T-helper 1 cell treated with Interleukin-12 subunit alpha and Interleukin-12 subunit beta and Interleukin-4 antibody, amounts not matched to agents 30 μg/mL and 1 μg/mL, for 36 hours (primary cell): Measurements from ENCODE around the gene ADGRL3.

Experiments
- H3K27ac Mint-ChIP-seq: one replicate; pipeline ENCODE4 v1.8.0; 2021; ENCODE audit warnings: mild to moderate bottlenecking, mixed read lengths
- H3K27me3 Mint-ChIP-seq: one replicate; pipeline ENCODE4 v1.8.0; 2021; ENCODE audit warnings: low read depth, mixed read lengths
- H3K36me3 Mint-ChIP-seq: one replicate; pipeline ENCODE4 v1.8.0; 2021; ENCODE audit warnings: low read depth, mixed read lengths
- H3K4me1 Mint-ChIP-seq: one replicate; pipeline ENCODE4 v1.8.0; 2021; ENCODE audit warnings: low read depth, mixed read lengths
- H3K4me3 Mint-ChIP-seq: one replicate; pipeline ENCODE4 v1.8.0; 2021; ENCODE audit warnings: mild to moderate bottlenecking, moderate library complexity, mixed read lengths
- H3K9me3 Mint-ChIP-seq: one replicate; pipeline ENCODE4 v1.8.0; 2021; ENCODE audit warnings: mixed read lengths

The ADGRL3 gene

DNA sequence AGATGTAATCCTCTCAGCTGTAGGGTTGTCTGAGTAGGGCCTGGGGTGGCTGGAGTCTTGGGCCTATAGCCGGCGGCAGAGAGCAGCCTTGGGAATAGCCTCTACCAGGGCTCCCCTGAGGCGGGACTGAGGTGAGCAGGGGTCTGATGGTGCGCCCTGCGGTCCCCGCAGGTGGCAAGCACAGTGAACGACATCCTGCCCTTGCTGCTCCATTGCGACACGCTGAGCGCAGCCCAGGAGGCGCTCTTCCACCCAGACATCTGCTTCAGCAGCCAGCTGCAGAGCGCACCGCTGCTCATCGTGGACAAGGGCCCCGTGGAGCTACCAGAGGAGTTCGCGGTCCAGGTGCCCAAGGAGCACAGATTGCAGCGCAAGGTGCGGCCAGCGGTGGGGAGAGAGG lies 317.0 kb downstream of the ADGRL3 start:
- Mint-ChIP-seq H3K9me3 (no peaks in the 10 kb centered on the region), H3K27me3 (no peaks in the 10 kb centered on the region), H3K27ac (no peak overlapping the region), H3K4me1 (no peaks in the 10 kb centered on the region), H3K36me3 (no peaks in the 10 kb centered on the region), H3K4me3 (no peak overlapping the region)

DNA sequence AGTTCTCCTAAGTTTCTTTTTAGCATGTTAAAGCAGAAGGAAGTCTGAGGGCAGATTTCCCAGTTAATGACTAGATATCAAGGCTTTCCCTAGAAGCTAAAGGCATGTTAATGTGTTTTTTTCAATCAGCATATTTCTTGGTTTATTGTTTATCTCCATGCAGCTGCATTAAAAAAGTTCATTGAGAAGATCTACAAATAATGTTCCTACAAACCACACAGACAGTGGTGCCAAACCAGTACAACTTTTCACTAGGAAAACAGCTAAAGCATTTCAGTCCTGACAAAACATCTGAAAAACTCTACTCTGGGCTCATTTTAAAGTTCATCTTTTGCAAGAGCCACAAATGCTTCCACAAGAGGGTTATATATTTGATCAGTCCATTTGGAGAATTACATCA lies 320.0 kb downstream of the ADGRL3 start:
- H3K27me3 Mint-ChIP-seq = no peaks in the 10 kb centered on the region
- no peak overlapping the region for H3K27ac Mint-ChIP-seq
- peaks cover 4% of the 10 kb centered on the region for H3K9me3 Mint-ChIP-seq
- no peak overlapping the region for H3K4me3 Mint-ChIP-seq
- H3K36me3 Mint-ChIP-seq = no peaks in the 10 kb centered on the region
- no peaks in the 10 kb centered on the region for H3K4me1 Mint-ChIP-seq

DNA sequence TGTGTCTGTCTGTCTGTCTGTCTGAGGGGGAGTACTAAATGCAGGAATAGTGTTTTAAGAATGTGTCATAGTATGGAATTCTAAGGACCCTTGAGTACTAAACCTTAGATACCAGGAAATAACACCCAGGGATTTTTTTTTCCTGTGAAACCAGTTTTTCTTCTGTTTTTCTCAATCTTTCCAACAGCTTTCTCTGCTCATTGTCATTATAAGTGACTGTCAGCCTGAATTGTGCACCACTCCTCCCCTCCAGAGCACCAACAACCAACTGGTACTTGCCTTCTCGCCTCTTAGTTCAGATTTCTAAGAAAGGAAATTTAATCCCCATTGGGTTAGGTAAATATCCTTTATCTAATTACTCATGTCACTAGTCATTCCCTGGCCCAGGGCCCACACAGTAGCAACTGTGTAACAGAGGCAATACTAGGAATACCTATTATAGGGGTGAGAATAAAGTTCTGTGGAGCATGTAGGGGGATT lies 320.6 kb downstream of the ADGRL3 start:
- Mint-ChIP-seq H3K4me1 (no peaks in the 10 kb centered on the region), H3K4me3 (no peak overlapping the region), H3K27me3 (no peaks in the 10 kb centered on the region), H3K36me3 (no peaks in the 10 kb centered on the region), H3K9me3 (peaks cover 9% of the 10 kb centered on the region), H3K27ac (no peak overlapping the region)

DNA sequence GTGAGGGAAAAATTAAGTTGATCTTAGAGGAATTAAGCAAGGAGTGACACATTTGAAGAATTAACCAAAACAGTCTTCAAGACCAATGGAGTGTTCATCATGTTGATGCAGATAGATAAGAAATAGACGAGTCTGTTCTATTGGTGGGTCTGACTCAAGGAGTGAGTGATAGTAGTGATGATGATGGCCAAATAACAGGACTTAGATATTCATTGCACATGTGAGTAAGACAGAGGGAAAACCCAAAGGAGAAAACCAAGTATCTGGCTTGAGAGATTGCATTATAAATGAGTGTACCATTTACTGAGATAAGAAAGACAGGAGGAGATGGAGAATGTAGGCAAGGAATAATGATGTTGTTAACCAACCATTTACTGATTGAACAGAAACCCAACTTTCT lies 321.3 kb downstream of the ADGRL3 start:
- Mint-ChIP-seq H3K9me3 (peaks cover 9% of the 10 kb centered on the region), H3K27ac (no peak overlapping the region), H3K36me3 (no peaks in the 10 kb centered on the region), H3K4me3 (no peak overlapping the region), H3K4me1 (no peaks in the 10 kb centered on the region), H3K27me3 (no peaks in the 10 kb centered on the region)

DNA sequence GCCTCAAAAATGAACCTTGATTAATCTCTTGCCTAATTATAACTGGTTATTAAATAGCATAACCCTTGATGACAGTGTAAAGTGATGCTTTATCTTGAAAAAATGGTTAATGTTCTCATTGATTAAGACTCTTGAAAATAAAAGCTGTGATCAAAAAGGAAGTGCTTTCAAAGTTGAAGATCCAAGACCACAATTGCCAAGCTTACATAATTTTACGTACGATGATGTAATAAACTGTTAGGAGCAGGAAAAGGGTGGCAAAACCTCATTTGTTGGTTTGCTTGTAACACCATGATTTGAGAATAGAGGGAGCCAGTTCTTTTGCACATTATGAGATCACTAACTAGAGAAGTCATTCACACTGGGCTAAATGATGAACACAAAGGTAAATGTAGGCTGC lies 322.2 kb downstream of the ADGRL3 start:
- no peaks in the 10 kb centered on the region for H3K4me1 Mint-ChIP-seq
- no peaks in the 10 kb centered on the region for H3K36me3 Mint-ChIP-seq
- H3K27ac Mint-ChIP-seq = no peak overlapping the region
- no peak overlapping the region for H3K4me3 Mint-ChIP-seq
- H3K9me3 Mint-ChIP-seq = peaks cover 9% of the 10 kb centered on the region
- no peaks in the 10 kb centered on the region for H3K27me3 Mint-ChIP-seq

DNA sequence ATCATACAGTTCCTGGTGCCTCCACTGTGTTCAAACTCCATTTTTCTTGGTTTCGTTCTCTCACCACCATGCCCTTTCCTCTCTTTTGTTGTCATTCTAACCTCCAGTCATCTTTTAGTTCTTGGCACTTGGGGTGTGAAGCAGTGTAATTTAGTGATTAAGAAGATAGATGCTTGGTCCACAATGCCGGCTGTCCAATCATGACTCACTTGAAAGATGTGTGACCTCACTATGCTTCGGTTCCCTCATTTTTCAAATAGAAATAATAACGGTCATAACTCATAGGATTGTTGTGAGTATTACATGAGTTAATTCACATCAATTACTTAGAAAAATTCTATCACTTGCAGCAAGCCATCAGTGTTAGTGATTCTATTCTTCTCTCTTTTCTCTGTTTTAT lies 327.8 kb downstream of the ADGRL3 start:
- no peaks in the 10 kb centered on the region for H3K4me1 Mint-ChIP-seq
- no peaks in the 10 kb centered on the region for H3K27me3 Mint-ChIP-seq
- no peak overlapping the region for H3K27ac Mint-ChIP-seq

DNA sequence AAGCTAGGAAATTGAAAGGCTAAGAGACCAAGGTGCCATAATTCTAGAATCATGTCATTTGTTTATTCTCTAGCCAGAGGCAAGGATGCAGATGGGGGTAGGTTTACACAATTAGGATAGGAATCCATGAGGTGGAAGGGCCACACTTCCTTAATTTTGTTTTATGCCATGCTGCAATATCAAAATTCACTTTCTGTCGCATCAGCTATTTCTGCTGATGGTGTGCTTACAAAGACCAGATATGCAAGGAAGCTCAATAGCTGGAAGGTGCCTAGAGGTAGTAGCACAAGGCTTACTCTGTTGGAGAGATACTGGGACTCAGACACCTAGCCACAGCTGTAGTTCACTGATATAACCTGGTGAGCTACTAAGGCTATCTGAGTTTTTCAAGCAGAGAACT lies 328.5 kb downstream of the ADGRL3 start:
- Mint-ChIP-seq H3K27ac (no peak overlapping the region), H3K27me3 (no peaks in the 10 kb centered on the region), H3K36me3 (no peaks in the 10 kb centered on the region), H3K4me1 (no peaks in the 10 kb centered on the region), H3K9me3 (peaks cover 9% of the 10 kb centered on the region), H3K4me3 (no peak overlapping the region)

More for the DNA sequence above, 327.8 kb downstream of the ADGRL3 start:
- Mint-ChIP-seq H3K4me3 (no peak overlapping the region), H3K36me3 (no peaks in the 10 kb centered on the region), H3K9me3 (peaks cover 9% of the 10 kb centered on the region)

DNA sequence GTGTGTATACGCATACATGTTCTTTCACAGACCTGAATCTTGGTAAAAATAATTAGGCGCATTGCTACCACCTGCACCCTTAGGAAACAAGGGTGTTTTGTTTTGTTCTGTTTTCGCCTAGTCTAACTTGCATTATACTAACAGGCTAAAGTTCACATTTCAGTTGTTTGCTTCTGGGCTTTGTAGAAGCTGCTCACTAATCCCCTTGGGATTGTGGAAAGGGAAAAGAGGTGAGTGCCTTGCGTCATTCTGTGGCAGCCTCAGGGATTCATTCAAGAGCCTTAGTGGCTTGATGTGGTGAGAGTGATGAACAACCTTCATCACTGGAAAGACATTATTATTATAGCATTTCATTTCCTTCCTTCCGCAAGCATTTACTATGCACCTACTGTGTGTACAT lies 331.1 kb downstream of the ADGRL3 start:
- Mint-ChIP-seq H3K4me1 (no peaks in the 10 kb centered on the region), H3K27me3 (no peaks in the 10 kb centered on the region), H3K36me3 (no peaks in the 10 kb centered on the region), H3K4me3 (no peak overlapping the region), H3K27ac (no peak overlapping the region), H3K9me3 (peaks cover 6% of the 10 kb centered on the region)

DNA sequence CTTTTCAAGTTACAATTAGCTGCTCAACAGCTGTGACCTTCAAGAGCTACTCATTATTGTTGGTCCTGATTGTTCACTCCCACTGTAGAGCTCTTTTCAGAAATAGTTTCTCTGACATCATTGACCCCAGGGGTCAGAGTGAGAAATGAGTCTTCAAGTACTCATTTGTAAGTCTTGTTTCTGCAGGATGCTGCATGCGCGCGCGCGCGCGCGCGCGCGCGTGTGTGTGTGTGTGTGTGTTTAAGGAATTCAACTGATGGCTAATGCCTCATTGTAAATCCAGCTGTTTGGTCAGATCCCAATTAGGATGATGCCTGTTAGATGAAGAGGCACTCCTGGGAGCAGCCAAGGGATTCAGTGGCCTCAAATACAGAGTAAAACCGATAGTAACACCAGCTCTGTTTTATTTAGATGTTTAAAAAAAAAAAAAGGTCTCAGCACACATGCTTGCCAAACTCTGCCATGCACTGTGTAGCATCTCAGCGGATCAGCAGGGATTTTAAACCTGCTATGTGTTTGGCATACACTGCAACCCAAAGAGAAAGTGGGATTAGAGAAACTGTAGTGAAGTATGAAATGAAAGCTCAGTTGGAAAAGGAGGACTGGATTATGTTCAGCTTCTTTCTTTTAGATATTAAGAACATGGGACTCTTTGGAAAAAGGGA lies 332.3 kb downstream of the ADGRL3 start:
- H3K27me3 Mint-ChIP-seq = no peaks in the 10 kb centered on the region
- peaks cover 16% of the 10 kb centered on the region for H3K9me3 Mint-ChIP-seq
- no peaks in the 10 kb centered on the region for H3K36me3 Mint-ChIP-seq
- no peak overlapping the region for H3K4me3 Mint-ChIP-seq
- no peak overlapping the region for H3K27ac Mint-ChIP-seq
- no peaks in the 10 kb centered on the region for H3K4me1 Mint-ChIP-seq

DNA sequence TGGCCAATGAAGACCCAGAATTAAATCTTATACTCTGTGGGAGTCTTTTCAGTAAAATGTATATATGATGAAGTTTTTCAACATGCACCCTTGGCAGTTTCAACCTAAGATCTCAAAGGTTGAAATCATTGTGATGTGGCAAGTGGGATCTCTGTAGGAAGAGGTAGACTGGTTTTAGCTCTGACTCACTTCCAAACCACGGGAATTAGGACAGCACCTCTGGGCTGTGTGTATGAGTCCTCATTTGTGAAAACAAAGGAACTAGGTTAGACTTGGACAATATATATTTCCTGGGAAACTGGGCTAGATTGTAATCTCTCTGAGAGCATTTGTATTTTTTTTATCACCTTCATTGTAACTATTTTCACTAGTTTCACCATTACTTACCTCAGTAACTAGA lies 333.0 kb downstream of the ADGRL3 start:
- H3K27ac Mint-ChIP-seq = no peak overlapping the region
- H3K4me1 Mint-ChIP-seq = no peaks in the 10 kb centered on the region
- H3K4me3 Mint-ChIP-seq = no peak overlapping the region
- no peaks in the 10 kb centered on the region for H3K36me3 Mint-ChIP-seq
- no peaks in the 10 kb centered on the region for H3K27me3 Mint-ChIP-seq
- peaks cover 16% of the 10 kb centered on the region for H3K9me3 Mint-ChIP-seq

DNA sequence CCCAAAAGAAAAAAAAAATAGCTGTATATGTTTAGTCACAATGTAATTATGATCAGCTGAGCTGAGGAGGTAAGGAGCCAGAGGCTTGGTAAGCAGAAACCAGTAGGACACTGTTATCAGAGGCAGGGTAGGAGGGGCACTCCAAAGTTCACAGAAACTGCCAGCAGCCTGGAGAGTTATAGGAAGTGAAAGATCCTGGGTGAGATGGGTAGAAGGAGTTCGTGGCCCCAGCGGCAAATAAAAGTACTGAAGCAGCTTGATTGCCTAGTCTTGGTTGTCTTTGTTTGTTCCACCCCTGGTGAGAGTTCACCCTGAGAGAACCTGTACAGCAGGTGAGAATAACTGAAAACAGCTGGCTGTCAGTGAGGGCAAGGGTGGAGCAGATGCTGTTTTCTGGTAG lies 340.8 kb downstream of the ADGRL3 start:
- no peaks in the 10 kb centered on the region for H3K27me3 Mint-ChIP-seq

DNA sequence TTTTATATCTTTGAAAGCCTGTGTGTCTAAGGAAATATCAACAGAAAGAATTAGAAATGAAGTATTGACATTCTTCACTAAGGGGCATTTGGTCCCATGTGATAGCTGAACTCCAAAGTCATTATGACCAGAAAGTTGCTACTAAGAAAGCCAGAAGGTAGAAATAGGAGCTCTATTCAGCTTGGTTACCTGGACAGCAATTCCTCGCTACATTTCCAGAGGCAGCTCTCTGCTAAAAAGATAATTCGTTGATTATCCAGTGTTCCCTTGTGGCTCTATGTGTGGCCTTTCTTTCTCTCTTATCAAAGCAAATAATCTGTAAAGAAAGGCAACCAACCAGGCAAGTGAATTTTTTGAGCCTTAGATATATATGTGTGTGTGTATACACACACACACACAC lies 341.3 kb downstream of the ADGRL3 start:
- peaks cover 13% of the 10 kb centered on the region for H3K9me3 Mint-ChIP-seq
- no peak overlapping the region for H3K27ac Mint-ChIP-seq
- no peaks in the 10 kb centered on the region for H3K36me3 Mint-ChIP-seq
- H3K4me1 Mint-ChIP-seq = no peaks in the 10 kb centered on the region
- H3K27me3 Mint-ChIP-seq = no peaks in the 10 kb centered on the region
- no peak overlapping the region for H3K4me3 Mint-ChIP-seq

More for the DNA sequence above, 340.8 kb downstream of the ADGRL3 start:
- Mint-ChIP-seq H3K4me3 (no peak overlapping the region), H3K9me3 (peaks cover 17% of the 10 kb centered on the region), H3K4me1 (no peaks in the 10 kb centered on the region), H3K27ac (no peak overlapping the region), H3K36me3 (no peaks in the 10 kb centered on the region)

DNA sequence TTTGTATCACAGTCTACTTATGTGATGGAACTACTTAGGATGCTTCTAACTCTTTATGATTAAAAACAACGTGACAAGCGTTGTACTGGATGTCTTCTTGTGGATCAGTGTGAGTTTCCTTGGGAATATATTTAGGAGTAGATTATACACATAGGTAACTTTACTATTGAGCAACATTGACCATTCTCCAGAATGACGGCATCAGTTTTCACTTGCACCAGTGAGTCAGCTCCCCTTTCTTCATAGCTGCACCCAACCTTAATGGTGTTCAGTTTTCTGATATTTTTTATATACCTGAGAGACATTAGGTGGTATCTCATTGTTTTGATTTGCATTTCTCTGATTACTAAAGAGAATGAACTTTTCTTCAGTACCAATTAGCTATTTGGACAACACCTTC lies 343.9 kb downstream of the ADGRL3 start:
- no peak overlapping the region for H3K27ac Mint-ChIP-seq
- H3K4me3 Mint-ChIP-seq = no peak overlapping the region
- H3K27me3 Mint-ChIP-seq = no peaks in the 10 kb centered on the region
- peaks cover 4% of the 10 kb centered on the region for H3K9me3 Mint-ChIP-seq
- H3K36me3 Mint-ChIP-seq = no peaks in the 10 kb centered on the region
- H3K4me1 Mint-ChIP-seq = no peaks in the 10 kb centered on the region

DNA sequence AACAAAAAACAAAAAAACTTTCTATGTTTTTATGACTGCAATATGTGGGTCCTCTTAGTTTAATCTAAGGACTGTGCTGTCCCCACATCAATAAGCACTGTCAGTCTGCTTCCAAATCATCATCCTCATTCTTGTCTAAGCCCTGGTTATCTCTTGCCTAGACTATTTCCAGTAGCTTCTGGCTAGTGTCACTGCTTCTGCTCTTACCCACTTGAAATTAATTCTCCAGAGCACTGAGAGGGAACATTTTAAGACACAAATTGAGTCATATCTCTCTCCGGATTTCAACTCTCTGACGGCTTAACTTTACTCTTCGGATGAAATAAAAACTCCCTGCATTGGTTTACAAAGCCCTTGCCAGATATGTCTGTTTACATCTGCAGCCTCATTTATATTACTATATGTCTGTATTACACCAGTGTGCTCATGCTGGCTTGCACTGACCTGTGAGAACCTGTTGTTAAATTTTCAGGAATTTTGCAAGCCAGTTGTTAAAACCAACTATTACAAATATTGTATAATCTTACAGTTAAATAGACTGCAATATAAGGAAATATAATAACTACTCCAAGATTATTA lies 345.9 kb downstream of the ADGRL3 start:
- H3K27ac Mint-ChIP-seq = no peak overlapping the region
- no peaks in the 10 kb centered on the region for H3K4me1 Mint-ChIP-seq
- H3K36me3 Mint-ChIP-seq = no peaks in the 10 kb centered on the region
- H3K27me3 Mint-ChIP-seq = no peaks in the 10 kb centered on the region
- no peaks in the 10 kb centered on the region for H3K9me3 Mint-ChIP-seq
- H3K4me3 Mint-ChIP-seq = no peak overlapping the region

DNA sequence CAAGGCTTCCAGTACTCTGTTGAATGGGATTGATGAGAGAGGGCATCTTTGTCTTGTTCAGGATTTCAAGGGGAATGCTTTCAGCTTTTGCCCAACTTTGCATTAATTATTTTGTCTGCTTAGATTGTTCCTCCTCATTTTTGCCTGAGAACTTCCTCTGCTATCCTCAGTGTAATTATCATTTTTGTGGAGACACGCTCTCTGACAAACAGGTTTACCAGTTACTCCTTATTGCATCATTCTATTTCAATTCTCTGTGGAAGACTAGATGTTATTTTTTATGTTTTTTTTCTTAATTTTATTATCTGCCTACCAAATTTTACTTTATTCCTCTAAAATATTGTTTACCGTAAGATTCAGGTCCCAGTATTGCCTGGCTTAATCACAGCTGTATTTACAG lies 349.2 kb downstream of the ADGRL3 start:
- no peaks in the 10 kb centered on the region for H3K9me3 Mint-ChIP-seq
- no peak overlapping the region for H3K4me3 Mint-ChIP-seq
- no peaks in the 10 kb centered on the region for H3K36me3 Mint-ChIP-seq
- H3K27ac Mint-ChIP-seq = no peak overlapping the region
- no peaks in the 10 kb centered on the region for H3K27me3 Mint-ChIP-seq
- no peaks in the 10 kb centered on the region for H3K4me1 Mint-ChIP-seq
